ENCODE measurements around the gene MYH8. TPM values are rescaled to one million over a fixed set of nuclear protein-coding genes. Genes with fewer than 3 reads are reported as not detected.
A peak's percentile ranks its signal among the peaks of the same experiment; 100 is the strongest.

The MYH8 gene
- total RNA-seq, 1 donor = not detected

- DNase-seq (ENCODE audit: low read depth) = no peak
- H3K4me3 ChIP-seq (ENCODE audit: low read depth, low read length) = no peak overlapping the region
- TF ChIP-seq CTCF (IDR thresholded peaks at IDR 0.05; ENCODE audit: insufficient read depth, low read depth, low read length) = no peak
These were observed 51.6 kb downstream of the MYH8 start for GRCh38 chr17:10370016-10370608.

GRCh38 chr17:10369239-10369638 is 52.5 kb downstream of the MYH8 start:
- no peak for TF ChIP-seq CTCF (IDR thresholded peaks at IDR 0.05; ENCODE audit: insufficient read depth, low read depth, low read length)
- H3K4me3 ChIP-seq (ENCODE audit: low read depth, low read length) = no peak overlapping the region
- DNase-seq (ENCODE audit: low read depth) = no peak

- no peak overlapping the region for H3K4me3 ChIP-seq (ENCODE audit: low read depth, low read length)
- no peak for TF ChIP-seq CTCF (IDR thresholded peaks at IDR 0.05; ENCODE audit: insufficient read depth, low read depth, low read length)
- DNase-seq (ENCODE audit: low read depth) = peak; percentile 66
These were observed 53.2 kb downstream of the MYH8 start for GRCh38 chr17:10368561-10368960.

GRCh38 chr17:10360578-10360977 is 61.2 kb downstream of the MYH8 start:
- H3K4me3 ChIP-seq (ENCODE audit: low read depth, low read length) = no peak overlapping the region
- no peak for TF ChIP-seq CTCF (IDR thresholded peaks at IDR 0.05; ENCODE audit: insufficient read depth, low read depth, low read length)
- peak; percentile 18 for DNase-seq (ENCODE audit: low read depth)

GRCh38 chr17:10357768-10358167 is 64.0 kb downstream of the MYH8 start:
- peak; percentile 54 for TF ChIP-seq CTCF (IDR thresholded peaks at IDR 0.05; ENCODE audit: insufficient read depth, low read depth, low read length)
- no peak overlapping the region for H3K4me3 ChIP-seq (ENCODE audit: low read depth, low read length)
- no peak for DNase-seq (ENCODE audit: low read depth)

GRCh38 chr17:10354651-10355050 is 67.1 kb downstream of the MYH8 start:
- no peak for DNase-seq (ENCODE audit: low read depth)
- no peak overlapping the region for H3K4me3 ChIP-seq (ENCODE audit: low read depth, low read length)
- no peak for TF ChIP-seq CTCF (IDR thresholded peaks at IDR 0.05; ENCODE audit: insufficient read depth, low read depth, low read length)

GRCh38 chr17:10352893-10353292 is 68.9 kb downstream of the MYH8 start:
- no peak for DNase-seq (ENCODE audit: low read depth)
- no peak for TF ChIP-seq CTCF (IDR thresholded peaks at IDR 0.05; ENCODE audit: insufficient read depth, low read depth, low read length)

More at GRCh38 chr17:10352893-10353292, 68.9 kb downstream of the MYH8 start:
- H3K4me3 ChIP-seq (ENCODE audit: low read depth, low read length) = no peak overlapping the region

Measured in fibroblast of villous mesenchyme (primary cell).